Articular chondrocyte of knee joint (primary cell): ENCODE measurements around the gene CHMP1A. TPM values are rescaled to one million over a fixed set of nuclear protein-coding genes. Genes with fewer than 3 reads are reported as not detected.

Experiments
- total RNA-seq: library from RNA; depleted of rRNA; stranded (reverse); fragments of >200 nt; gene quantifications from 2 replicates; pipeline ENCODE4 v1.2.3, GENCODE V29; 2012

The CHMP1A gene
- 64.0 and 85.7 TPM in 2 replicates for total RNA-seq

DNA sequence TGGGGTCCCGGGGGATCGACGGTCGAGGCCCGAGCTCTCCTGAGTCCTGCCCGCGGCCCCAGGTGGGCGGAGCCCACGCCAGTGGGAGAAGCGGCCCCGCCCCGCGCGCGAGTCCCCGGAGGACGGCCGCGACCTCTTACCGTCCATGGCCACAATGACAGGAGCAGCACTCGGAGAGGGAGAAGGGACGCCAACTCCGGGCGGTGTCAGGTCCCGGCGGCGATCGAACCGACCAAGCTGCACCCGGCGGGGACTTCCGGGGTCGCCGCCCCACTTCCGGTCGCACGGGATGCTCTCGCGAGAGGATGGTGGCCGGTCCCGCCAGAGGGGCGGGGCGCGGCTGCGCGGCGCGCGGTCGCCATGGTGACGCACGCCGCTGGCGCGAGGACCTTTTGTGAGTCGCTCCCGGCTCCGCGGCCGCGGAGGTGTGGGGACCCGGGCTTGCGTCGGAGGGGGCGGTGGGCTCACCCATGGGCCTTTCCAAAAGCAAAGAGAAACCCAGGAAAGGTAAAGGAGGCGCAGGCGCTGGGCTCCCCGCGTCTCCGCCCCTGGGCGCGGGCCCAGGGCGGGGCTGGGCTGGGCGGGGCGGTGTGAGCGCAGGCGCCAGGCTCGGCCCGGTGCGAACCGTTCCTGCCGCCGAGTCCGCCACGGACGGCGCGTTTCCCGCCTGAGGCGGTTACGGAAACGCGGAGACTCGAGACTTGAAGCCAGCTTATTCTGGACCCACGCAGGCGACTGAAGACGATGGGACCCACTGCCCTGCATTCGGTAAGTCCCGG, at the start of gene CHMP1A, which contains the start of gene SPATA33:
CHMP1A (minus strand) TSS at position 267 of the 779 bp plus-strand sequence; CDS start at position 147, 120 bp downstream.
SPATA33 (plus strand) TSS at position 395 of the 779 bp plus-strand sequence; CDS start at position 471, 76 bp downstream.

GRCh38 chr16:89701425-89702406, 44.2 kb upstream of the CHMP1A start, which contains the start of gene SPATA2L:
TSS of gene SPATA2L (minus strand) at chr16:89701705. CDS start at chr16:89701232, 473 bp downstream.

DNA sequence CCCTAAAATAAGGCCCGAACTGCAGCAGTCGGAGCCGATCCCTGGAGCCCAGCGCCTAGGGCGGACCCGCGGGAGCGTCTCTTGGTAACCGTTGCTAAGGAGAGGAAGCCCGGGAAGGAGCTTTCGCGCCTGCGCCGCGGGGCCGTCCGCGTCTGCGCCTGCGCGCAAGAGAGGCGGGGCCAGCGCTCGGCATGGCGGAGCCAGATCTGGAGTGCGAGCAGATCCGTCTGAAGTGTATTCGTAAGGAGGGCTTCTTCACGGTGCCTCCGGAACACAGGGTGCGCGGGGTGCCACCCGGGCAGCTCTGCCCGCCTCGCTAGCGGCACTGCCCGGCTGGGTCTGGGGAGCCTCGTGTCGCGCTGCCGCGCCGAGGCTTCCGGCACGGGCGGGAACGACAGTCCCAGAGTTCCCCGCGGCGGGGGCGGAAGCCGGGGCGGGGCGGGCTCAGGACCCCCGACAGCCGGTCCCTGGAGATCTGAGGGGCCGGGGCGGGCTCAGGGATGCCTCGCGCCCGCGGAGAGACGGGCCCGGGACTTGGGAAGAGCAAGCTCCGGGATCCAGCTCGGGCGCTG, 29.1 kb upstream of the CHMP1A start, which contains the start of gene CDK10:
CDK10 (plus strand) TSS at position 170 of the 572 bp plus-strand sequence; CDS start at position 192, 22 bp downstream.

GRCh38 chr16:89613231-89613953, 44.1 kb downstream of the CHMP1A start, which contains the start of gene DPEP1:
TSS of gene DPEP1 (plus strand) at chr16:89613642. CDS start at chr16:89630411, 16,769 bp downstream.

Other genes starting within 250 kb of the CHMP1A start
- 70.0 and 104 TPM in 2 replicates for gene ANKRD11, start 167.1 kb downstream of the CHMP1A start, total RNA-seq
- 75.4 and 83.2 TPM in 2 replicates for gene SPG7, start 149.3 kb downstream of the CHMP1A start, total RNA-seq
- 2,509 and 2,570 TPM in 2 replicates for gene RPL13, start 97.0 kb downstream of the CHMP1A start, total RNA-seq
- gene CPNE7, start 82.0 kb downstream of the CHMP1A start, total RNA-seq = 0.22 and 0.26 TPM in 2 replicates
- gene DPEP1, start 44.1 kb downstream of the CHMP1A start, total RNA-seq = not detected in 2 replicates
- 2.7 and 3.1 TPM in 2 replicates for gene SPATA33, start 128 bp upstream of the CHMP1A start, total RNA-seq
- gene CDK10, start 29.0 kb upstream of the CHMP1A start, total RNA-seq = 30.5 and 30.8 TPM in 2 replicates
- 5.2 and 5.9 TPM in 2 replicates for gene SPATA2L, start 44.0 kb upstream of the CHMP1A start, total RNA-seq
- gene VPS9D1, start 63.2 kb upstream of the CHMP1A start, total RNA-seq = 10.2 and 12.5 TPM in 2 replicates
- 8.2 and 13.1 TPM in 2 replicates for gene ZNF276, start 63.8 kb upstream of the CHMP1A start, total RNA-seq
- 7.4 and 8.8 TPM in 2 replicates for gene FANCA, start 158.9 kb upstream of the CHMP1A start, total RNA-seq
- 2.2 TPM in 2 replicates for gene SPIRE2, start 170.8 kb upstream of the CHMP1A start, total RNA-seq
- 166 and 179 TPM in 2 replicates for gene TCF25, start 215.9 kb upstream of the CHMP1A start, total RNA-seq